Right renal pelvis (tissue), 4 donors: ENCODE measurements around the gene FGG. TPM values are rescaled to one million over a fixed set of nuclear protein-coding genes. Genes with fewer than 3 reads are reported as not detected.

Experiments
- DNase-seq, 4 donors: peaks; one replicate each; pipeline ENCODE4 v3.0.0-alpha.2; 2013; ENCODE audit warnings: low read depth in 4 of 4, low spot score in 3 of 4, missing footprints in 1 of 4
- polyA plus RNA-seq, 4 donors: library from polyadenylated mRNA; unstranded; fragments of 120-200 nt; gene quantifications; one replicate each; pipeline ENCODE4 v1.2.1, GENCODE V29; 2013; ENCODE audit not compliant: insufficient read length in 4 of 4

Gene FGG
- polyA plus RNA-seq, 4 donors: 1.1 TPM; not detected in 3

- no peak for DNase-seq
Measured at GRCh38 chr4:154588198-154588597, 24.3 kb downstream of the FGG start.

GRCh38 chr4:154586296-154587033 is 26.0 kb downstream of the FGG start:
- DNase-seq: no peak

- no peak for DNase-seq
Measured at GRCh38 chr4:154585369-154586018, 27.0 kb downstream of the FGG start.

DNA sequence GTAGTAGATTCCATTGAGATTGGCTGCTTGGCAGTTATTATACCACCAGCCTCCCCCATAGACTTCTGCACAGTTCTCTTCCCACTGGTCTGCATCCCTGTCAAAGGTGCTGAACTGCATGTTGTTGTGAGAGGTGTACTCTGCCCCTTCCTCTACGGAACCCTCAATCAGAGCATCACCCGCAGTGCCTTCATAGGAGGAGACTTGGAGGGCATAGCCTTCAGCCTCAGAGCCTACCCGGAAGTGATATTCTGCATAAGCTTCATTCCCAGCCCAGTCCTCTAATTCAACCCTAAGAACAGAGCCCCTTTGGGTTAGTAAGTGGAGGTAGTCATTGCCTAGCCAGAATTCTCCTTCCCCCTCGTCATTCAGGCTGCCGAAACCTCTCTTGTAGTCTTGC is 28.2 kb downstream of the FGG start:
- no peak for DNase-seq

DNA sequence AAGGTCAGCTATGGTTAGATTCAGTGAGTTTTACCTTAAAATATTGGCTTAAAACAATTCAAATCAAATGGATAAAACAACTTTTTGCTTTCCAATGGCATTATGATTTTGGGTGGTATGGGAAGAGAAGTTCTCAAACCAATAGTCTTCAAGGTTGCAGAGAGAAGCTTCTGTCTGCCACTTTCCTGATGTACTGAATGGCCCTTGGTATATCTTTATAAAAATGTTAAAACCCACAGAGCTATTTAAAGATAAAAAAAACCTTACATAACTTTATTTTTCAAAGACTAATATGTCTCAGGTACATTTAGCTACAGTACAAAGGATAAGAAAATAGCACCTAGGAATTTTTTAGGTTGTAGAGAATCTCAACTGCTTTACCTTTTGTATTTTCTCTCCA is 28.8 kb downstream of the FGG start:
- DNase-seq: no peak

DNA sequence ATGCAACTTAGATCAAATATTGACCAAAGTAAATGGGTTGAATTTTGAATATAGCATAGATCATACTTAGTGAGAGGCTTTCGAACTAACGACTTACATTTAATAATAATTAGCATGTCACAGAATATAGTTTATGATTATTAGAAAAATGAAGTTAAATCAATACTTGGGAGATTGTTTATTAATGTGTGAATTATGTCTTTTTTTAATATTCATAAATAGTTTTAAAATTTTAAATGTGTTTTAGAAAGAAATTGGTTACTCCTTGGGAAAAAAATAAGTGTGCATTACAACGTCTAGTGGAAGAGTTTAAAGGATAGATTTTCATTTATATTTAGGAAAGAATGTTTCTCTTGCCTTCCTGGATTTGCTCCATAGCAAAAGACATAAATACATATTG is 29.2 kb downstream of the FGG start:
- no peak for DNase-seq

GRCh38 chr4:154582723-154583122 is 29.7 kb downstream of the FGG start:
- DNase-seq: no peak

DNA sequence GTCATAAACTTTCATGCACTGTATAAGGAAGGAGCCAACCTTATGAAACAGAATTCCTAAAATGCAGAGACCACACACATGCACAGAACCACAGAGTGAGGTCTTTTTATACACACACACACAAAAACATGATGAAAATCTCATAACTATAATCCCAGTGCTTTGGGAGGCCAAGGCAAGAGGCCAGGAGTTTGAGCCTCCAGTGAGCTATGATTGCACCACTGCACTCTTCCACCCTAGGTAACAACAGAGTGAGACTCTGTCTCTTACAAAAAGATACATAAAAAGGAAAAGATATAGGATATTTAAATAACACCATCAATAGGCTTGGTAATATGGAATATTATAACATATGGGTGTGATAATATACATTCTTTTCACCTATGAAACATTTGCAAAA is 32.5 kb downstream of the FGG start:
- DNase-seq: no peak

DNA sequence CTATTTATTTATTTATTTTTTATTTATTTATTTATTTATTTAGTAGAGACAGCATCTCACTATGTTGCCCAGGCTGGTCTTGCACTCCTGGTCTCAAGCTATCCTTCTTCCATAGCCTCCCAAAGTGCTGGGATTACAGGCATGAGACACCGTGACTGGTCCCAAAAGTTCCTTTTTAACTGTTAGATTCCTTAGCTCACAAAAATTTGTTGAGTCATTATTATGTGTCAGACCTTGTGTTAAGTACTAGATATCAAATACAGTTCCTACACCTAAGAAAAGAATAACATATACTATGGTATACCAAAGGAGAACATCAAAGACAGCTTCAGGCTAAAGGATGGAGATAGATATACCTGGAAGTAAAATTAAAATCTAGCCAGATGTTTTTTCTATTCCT is 33.5 kb downstream of the FGG start:
- DNase-seq: no peak

- DNase-seq: no peak
Measured at GRCh38 chr4:154577324-154577723, 35.1 kb downstream of the FGG start.

- DNase-seq: no peak
Measured at GRCh38 chr4:154574311-154574710, 38.1 kb downstream of the FGG start.

- DNase-seq: no peak
Measured at GRCh38 chr4:154573190-154573870, 39.1 kb downstream of the FGG start.

GRCh38 chr4:154569584-154569983 is 42.9 kb downstream of the FGG start:
- no peak for DNase-seq

DNA sequence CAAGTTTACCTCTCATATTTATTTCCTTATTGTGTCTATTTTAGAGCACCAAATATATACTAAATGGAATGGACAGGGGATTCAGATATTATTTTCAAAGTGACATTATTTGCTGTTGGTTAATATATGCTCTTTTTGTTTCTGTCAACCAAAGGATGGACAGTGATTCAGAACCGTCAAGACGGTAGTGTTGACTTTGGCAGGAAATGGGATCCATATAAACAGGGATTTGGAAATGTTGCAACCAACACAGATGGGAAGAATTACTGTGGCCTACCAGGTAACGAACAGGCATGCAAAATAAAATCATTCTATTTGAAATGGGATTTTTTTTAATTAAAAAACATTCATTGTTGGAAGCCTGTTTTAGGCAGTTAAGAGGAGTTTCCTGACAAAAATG is 43.4 kb downstream of the FGG start:
- DNase-seq: no peak

DNA sequence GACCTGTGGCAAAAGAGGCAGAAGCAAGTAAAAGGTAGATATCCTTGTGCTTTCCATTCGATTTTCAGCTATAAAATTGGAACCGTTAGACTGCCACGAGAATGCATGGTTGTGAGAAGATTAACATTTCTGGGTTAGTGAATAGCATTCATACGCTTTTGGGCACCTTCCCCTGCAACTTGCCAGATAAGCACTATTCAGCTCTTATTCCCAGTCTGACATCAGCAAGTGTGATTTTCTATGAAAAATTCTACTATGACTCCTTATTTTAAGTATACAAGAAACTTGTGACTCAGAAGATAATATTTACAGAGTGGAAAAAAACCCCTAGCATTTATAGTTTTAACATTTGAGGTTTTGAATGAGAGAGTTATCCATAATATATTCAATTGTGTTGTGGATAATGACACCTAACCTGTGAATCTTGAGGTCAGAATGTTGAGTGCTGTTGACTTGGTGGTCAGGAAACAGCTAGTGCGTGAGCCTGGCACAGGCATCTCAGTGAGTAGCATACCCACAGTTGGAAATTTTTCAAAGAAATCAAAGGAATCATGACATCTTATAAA is 45.7 kb downstream of the FGG start:
- DNase-seq: no peak

GRCh38 chr4:154565704-154566103 is 46.8 kb downstream of the FGG start:
- no peak for DNase-seq

DNA sequence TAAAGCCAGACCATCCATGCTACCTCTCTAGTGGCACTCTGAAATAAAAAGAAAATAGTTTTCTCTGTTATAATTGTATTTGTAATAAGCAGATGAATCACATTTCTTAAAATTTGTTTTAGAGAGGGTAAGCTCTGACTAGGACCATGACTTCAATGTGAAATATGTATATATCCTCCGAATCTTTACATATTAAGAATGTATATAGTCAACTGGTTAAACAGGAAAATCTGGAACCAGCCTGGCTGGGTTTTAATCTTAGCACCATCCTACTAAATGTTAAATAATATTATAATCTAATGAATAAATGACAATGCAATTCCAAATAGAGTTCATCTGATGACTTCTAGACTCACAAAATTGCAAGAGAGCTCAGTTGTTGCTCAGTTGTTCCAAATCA is 48.1 kb downstream of the FGG start:
- DNase-seq: no peak

GRCh38 chr4:154562697-154563254 is 49.7 kb downstream of the FGG start, which contains the start of gene FGB:
TSS of gene FGB (plus strand) at chr4:154563011. CDS start at chr4:154563019, 8 bp downstream.
- DNase-seq: no peak

DNA sequence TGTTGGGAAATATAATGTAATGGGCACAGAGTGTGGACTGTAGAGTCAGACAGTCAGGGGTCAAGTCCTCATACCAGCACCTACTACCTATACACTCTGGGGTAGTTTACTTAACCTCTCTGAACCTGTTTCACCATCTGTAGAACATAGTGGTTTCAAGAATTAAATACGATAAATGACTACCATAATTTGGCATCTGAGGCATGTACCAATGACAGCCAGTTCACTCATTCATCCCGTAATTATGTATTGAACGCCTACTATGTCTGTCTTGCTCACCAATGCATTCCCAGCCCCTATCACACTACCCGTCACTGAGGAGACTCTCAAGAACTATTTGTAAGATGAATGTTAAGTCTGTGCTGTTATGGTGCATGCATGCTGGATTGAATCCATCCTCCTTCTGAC is 51.6 kb downstream of the FGG start:
- no peak for DNase-seq

DNA sequence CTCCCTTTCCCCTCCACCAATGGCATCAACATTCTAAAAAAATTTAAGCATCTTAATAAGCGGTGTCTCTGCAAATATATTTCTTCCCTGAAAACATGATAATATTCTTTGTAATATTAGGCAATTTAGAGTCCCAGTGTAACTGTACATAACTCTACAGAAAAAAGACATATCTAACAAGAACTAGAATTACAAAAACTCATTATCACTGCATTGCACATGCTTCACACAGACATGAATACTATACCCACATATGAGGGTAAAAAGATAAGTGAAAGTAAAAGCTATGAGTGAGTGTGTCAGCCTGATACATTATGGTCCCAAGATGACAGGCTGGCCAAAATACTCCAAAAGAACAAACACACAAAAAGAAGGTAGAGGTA is 52.0 kb downstream of the FGG start:
- no peak for DNase-seq
